ENCODE measurements around the gene PRX.
"Not testable (repeated sequence)": the region's sequence is repeated elsewhere in the genome, so short reads cannot be mapped to it uniquely, and the experiment has no call there.

PRX gene

GRCh38 chr19:40414542-40415535 is 1.7 kb upstream of the PRX start:
- DNase-seq (ENCODE audit: low read depth), result no peak

GRCh38 chr19:40412866-40413265 is 312 bp downstream of the PRX start:
- no peak for DNase-seq (ENCODE audit: low read depth)

GRCh38 chr19:40411958-40412499 is 1.1 kb downstream of the PRX start:
- DNase-seq (ENCODE audit: low read depth), result no peak

DNA sequence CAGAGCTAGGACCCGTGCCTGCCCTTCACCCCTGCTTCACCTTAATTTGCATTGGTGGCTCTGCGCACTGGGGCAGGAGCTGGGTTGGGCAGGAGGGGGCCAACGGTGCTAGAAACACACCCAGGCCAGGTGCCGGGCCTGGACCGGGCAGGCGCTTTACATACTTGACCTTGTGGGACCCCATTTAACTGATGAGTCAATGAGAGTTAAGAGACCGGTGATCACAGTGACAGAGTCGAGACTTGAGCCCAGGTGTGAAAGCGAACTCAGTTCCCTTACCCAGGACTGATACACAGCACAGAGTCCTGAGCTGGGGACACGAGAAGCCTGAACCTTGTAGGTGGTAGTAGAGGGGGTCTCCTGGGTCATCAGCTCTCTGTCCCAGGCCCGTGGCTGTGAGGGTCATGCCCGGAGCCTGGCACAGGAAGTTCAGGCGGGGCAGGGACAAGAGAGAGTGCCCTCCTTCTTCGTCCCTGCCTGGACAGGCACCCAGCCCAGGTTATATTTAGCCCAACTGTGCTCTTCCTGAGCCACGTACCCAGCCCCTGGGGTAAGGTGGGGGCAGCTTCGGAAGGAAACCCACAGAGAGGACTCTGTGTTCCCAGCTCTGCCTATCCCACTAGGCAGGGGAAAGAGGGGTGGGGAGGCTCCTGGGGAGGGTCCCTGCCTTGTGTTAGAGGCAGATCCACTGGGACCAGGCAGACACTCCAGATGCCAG is 1.9 kb downstream of the PRX start:
- DNase-seq (ENCODE audit: low read depth), result no peak

- DNase-seq (ENCODE audit: low read depth), result no peak
Measured at GRCh38 chr19:40410030-40410389, 3.2 kb downstream of the PRX start.

DNA sequence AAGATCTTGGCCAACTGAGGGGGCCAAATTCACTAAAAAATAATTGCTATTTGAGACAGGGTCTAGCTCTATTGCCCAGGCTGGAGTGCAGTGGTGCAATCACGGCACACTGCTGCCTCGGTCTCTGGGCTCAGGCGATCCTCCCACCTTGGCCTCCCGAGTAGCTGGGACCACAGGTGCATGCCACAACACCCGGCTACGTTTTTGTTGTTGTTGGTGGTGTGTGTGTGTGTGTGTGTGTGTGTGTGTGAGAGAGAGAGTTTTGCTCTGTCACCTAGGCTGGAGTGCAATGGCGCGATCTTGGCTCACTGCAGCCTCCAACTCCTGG is 4.6 kb downstream of the PRX start:
- DNase-seq (ENCODE audit: low read depth), result not testable (repeated sequence)

GRCh38 chr19:40407714-40408597 is 5.2 kb downstream of the PRX start:
- no peak for DNase-seq (ENCODE audit: low read depth)

GRCh38 chr19:40403262-40403984 is 9.8 kb downstream of the PRX start:
- DNase-seq (ENCODE audit: low read depth), result peak; percentile 92

DNA sequence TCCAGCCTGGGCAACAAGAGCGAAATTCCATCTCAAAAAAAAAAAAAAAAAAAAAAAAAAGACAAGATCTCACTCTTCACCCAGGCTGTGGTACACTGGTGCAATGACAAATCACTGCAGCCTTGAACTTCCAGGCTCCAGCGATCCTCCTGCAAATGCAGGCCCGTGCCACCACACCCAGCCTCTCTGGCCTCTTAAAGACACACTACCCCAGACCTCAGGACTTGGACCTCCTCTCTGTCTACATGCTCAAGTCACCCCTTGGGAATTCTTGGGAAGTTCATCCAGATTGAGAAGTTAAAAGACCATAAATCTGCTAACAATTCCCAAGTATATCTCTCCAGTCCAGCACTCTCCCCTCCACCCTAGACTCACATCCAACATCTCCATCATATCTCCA is 12.6 kb downstream of the PRX start:
- DNase-seq (ENCODE audit: low read depth), result no peak

DNA sequence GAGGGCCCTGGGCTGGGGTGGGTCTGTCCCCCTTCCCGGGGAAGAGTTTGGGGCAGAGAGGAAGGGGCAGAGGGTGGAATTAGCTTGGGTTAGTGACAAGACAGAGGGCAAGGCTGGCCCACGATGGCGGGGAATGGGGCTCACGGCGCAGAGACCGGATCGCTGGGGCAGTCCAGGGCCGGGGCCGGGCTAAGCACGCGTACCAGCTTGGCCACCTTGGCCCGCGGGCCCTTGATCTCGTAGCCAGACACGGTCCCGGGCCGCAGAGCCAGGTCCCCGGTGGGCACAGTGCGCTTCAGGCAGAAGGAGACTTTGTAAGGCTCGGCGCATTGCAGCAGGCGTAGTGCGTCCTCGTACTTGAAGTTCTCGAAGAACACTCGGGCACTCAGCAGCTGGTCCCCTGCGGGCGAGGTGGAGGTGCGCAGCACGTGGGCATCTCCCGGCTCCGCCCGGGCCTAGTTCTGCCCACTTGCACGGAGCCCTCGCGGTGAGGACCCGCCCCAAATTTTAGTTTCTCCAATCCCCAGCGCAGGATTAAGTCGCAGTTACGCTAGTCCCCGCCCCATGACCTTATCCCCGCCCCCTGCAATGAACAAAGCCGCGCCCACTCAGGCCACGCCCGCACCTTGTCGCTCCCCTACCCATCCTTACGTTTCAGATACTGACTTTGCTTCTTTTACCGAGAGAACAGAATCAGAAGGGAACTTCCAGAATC is 14.6 kb downstream of the PRX start:
- DNase-seq (ENCODE audit: low read depth), result no peak

- no peak for DNase-seq (ENCODE audit: low read depth)
Measured at GRCh38 chr19:40397568-40397906, 15.6 kb downstream of the PRX start.

GRCh38 chr19:40396886-40397567 is 16.2 kb downstream of the PRX start:
- no peak for DNase-seq (ENCODE audit: low read depth)

GRCh38 chr19:40395956-40396355 is 17.2 kb downstream of the PRX start:
- DNase-seq (ENCODE audit: low read depth), result no peak

DNA sequence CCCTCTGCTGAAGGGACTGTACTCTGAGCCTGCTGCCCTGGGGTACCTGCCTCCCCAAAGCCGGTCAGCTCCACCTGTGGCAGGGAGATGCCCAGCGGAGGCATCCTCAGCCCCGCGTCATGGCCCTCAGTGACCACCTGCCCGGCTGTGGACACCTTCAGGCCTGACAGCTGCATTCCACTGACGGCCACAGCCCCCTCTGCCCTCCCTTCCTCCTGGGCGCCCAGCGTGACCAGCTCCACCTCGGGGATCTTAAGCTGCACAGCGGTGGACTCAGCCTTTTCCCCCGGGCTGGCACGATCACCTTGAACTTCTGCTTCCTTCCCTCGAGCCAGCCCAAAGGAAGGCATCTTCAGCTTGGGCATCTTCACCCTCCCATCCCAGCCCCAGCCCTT is 18.4 kb downstream of the PRX start:
- no peak for DNase-seq (ENCODE audit: low read depth)

DNA sequence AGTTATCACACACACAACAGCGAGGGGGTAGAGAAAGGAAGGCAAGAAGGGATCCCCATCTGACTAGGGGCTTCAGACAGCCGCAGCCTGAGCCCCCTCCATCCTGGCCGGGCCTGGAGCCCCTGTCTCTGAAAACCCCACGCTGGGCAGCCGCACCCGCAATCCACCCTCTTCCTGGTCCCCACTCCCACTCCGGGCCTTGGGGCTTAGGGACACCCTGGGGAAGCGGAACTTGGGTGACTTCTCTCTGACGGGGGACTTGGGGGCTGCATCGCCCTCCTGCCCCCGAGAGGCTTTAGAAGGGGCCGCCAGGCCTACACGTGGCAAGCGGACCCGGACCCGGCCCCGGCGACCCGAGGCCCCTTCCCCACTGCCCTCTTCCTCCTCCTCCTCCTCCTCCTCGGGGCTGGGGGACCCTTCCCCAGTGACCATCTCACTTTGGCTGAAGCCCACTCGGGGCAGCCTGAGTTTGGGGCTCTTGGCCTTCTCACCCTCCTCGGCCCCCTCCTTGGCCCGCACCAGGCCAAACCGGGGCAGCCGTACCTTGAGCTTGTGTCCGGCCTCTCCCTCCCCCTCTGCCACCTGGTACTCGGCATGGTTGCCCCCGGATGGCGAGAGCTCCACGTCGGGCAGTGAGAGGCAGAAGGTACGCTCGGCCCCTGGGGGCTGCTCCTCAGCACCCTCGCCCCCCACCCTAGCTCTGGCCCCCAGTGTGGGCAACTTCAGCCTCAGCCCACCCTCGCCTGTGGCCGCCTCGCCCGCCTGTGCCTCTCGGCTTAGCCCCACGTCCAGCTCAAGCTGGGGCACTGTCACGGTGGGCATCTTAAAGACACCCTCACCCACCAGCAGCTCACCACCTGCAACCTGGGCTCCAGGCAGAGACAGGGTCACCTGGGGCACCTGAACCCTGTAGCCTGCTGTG is 19.0 kb downstream of the PRX start:
- no peak for DNase-seq (ENCODE audit: low read depth)

DNA sequence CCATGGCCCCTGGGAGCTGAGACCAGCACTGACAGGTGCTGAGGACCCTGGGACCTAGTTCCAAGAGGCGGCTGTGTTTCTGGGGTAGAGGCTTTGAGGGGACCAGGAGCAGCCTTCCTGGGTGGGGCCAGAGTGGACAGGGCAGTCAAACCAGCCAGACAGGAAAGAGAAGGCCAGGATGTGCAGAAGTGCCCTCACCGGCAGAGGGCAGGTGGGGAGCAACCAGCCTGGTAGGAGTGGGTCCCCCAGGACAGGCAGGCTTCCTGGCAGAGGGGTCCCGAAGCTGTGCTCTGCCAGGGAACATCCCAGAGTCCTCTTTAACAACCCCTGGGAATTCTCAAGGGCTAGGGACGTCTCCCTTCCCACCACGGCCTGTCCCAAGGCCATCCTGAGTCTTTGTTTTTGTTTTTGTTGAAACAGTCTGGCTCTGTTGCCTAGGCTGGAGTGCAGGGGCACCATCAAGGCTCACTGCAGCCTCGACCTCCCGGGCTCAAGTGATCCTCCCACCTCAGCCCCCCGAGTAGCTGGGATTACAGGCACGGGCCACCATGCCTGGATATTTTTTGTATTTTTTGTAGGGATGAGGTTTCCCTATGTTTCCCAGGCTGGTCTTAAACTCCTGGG is 20.2 kb downstream of the PRX start:
- DNase-seq (ENCODE audit: low read depth), result no peak

DNA sequence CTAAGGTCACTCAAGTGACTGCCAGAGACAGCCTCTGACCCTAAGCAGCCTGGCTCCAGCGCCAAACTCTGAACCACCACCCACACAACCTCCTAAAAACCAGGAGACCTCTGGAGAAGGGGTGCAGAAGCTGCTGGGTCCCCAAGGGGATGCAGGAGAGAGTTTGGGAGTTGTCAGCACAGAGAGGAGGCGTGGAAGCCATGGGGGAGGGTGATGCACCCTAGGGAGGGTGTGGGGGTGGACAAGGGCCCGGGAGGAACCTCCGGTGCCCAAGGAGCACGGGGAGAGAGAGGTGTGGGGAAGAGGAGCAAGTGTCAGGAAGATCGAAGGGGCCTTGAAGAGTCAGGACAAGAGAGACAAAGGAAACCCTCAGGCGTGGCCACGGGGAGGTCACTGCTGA is 21.1 kb downstream of the PRX start:
- no peak for DNase-seq (ENCODE audit: low read depth)

DNA sequence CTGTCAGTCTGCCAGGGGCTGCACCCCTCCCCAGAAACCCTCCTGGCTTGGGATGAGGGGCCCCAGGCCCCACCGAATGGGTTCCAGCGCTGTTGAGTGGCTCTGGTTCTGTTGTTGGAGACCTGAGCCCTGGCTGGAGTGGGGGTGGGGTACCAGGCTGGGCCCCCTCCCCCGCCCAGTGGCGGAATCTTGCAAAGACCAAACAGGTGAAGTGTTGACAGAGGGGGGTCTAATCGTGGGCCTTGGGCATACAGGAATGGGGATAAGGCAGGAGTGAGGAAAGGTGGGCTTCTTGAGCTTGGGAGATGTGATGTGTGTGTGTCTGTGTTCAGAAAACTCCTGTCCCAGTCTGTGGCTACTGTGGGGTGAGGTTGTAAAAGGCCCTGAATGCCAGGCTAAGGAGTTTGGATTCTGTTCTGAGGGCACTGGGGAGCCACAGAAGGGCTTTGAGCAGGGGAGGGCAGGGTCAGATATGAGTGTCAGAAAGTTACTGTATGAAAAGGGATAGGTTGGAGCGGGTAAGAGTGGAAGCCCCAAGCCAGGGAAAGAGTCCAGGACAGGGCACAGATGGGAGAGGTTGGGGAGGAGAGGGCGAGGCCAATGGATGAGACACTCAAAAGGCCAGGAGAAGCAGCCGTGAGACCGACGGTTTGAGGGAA is 23.0 kb downstream of the PRX start, which contains the start of gene HIPK4:
Gene HIPK4 (minus strand): TSS at position 98 of the 659 bp plus-strand sequence. CDS start 279 bp downstream, outside the sequence.
- no peak for DNase-seq (ENCODE audit: low read depth)
